HG02610 (cell line): ENCODE data around the gene ARL6IP4.
"Not testable (repeated sequence)": the region's sequence is repeated elsewhere in the genome, so short reads cannot be mapped to it uniquely, and the experiment has no call there.

Experiments
- ATAC-seq: cut with Tn5 transposase; IDR thresholded peaks from one replicate; pipeline ENCODE4 v1.9.1; 2021; ENCODE audit warnings: mild to moderate bottlenecking, moderate library complexity; ENCODE audit not compliant: unreplicated experiment

The ARL6IP4 gene

DNA sequence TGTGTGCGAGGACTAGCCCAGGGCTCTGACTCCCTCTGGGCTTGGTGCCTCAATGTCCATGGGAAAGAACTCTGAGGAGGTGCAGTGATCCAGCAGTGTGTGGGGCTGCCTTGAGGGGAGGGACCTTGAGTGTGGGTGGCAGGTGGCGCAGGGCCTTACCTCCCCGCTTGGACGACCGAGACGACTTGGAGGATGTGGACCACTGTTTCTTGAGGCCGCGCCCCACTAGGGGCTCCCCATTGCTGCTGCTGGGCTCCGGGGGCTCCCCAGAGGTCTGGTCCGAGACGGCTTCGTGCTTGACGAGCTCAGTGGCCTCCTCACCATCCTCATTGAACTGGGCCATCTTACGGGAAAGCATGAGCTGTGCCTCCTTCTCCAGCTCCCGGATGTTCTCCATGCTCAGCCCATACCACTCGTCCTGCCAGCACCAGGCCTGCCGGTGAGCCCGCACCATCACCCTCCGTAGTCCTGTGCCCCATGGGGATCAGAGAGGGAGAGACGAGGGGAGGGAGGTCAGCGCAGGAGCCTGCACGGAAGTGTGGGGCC is 24.7 kb downstream of the ARL6IP4 start:
- ATAC-seq: no peak

DNA sequence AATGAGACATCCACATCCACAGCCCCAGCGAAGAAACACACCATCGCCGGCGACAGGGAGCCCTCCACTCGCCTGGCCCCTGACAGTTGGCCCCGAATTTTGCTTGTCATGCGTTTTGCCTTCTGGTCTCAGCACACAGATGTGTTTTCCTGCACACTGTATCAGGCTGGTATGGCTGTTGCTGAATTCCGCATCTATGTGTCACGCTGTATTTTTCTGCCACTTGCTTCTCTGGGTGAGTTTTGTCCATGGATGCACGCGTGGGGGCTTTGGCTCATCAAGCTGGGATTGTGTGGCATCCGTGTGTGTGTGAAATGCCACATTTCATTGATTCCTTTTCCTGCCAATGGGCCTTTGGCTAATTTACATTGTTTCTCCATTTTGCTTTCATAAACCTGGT is 26.5 kb downstream of the ARL6IP4 start:
- ATAC-seq: no peak

DNA sequence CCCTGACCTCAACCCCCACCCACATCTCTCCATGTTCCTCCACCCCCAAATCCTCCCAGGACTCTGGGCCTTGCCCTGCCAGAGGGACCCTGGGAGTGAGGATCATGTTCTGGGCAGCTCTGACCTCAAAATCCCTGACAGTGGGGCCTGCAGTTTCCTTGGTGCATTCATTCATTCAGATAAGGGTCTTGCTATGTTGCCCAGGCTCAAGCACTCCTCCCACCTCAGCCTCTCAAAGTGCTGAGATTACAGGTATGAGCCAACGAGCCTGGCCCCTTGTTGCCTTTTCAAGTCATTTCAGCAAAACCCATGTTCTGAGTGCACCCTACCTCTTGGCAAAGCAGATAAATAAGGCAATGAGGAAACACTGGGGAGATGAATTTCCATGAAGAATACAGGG is 29.6 kb downstream of the ARL6IP4 start:
- no peak for ATAC-seq

DNA sequence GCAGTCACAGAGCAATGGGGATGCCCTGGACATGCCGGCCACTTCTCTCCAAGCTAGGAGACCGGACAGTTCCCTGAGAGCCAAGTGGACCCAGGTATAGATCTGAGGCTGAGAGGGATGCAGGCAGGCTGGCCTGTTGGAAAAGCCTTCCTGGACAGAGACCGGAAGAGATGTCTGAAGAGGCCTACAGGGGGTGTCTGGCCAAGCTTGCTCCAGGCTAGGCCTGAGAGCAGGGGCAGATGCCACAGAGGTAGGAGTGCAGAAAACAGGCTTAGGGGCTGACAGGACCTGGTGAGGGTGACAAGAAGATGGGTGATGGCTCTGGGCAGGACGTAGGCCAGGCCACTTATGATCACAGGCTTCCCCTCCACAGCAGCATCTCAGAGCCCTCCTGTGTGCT is 30.2 kb downstream of the ARL6IP4 start:
- no peak for ATAC-seq

DNA sequence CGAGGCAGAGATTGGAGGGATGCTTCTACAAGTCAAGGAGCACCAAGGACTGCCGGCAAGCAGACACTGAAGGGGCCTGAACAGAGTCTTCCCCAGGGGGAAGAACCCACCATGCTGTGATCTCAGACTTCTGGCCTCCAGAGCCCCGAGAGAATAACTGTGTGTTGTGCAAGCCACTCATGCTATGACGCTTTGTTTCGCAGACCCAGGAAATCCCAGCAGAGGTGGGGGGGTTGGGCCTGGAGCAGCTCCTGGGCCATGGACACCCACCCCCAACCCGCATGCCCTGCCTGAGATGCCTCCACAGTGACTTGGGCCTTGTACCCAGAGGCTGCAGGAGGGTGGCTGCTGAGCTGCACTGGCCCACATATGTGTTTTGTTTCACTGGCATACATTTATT is 31.2 kb downstream of the ARL6IP4 start:
- no peak for ATAC-seq

DNA sequence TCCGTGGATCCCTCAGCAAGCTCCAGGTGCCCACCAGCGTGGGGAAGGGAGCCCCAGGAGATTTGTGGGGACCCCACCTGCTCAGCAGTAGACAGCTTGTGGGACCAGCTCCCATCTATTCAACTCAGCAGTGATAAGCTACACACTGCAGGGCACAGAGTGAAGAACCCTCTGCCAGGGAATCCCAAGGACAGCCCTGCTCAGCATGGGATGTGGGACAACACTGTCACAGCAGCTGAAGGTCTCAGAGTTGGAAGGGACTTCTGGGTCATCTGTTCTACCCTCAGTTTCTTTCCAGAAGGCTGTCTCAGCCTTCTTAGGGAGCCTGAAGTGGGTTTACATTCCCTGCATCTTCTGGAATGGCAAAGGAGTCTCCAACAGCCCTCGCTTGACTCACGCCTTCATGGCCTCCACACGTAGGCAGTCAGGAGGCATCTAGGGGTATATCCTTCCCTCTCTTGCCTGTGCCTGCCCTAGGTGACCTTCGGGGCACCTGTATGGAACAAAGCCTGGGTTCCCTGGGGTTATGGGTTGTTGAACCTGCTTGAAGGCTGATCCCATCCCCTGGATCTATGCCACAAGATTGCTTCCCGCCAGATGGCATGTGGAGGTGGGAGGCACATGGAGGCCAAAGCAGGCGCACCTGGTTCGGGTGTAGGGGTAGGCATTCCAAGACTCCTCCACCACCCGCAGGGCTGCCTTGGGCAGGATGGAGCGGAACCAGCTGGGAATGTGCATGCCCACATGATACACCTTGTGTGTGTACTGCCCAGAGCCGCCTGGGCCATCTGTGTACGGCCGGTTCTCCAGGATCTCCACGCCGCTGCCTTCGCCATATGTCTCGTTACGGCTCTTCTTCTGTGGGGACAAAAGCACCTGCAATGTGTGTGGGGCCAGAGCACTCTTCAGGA is 33.0 kb downstream of the ARL6IP4 start:
- no peak for ATAC-seq

DNA sequence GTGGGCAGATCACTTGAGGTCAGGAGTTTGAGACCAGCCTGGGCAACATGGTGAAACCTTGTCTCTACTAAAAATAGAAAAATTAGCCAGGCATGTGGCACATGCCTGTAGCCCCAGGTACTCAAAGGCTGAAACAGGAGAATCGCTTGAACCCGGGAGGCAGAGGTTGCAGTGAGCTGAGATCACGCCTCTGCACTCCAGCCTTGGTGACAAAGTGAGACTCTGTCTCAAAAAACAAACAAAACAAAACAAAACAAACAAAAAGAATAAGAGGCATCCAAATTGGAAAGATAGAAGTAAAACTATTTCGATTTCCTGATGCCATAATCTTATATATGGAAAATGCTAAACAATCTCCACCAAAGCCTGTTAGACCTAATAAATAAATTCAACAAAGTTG is 34.0 kb downstream of the ARL6IP4 start:
- ATAC-seq: not testable (repeated sequence)

DNA sequence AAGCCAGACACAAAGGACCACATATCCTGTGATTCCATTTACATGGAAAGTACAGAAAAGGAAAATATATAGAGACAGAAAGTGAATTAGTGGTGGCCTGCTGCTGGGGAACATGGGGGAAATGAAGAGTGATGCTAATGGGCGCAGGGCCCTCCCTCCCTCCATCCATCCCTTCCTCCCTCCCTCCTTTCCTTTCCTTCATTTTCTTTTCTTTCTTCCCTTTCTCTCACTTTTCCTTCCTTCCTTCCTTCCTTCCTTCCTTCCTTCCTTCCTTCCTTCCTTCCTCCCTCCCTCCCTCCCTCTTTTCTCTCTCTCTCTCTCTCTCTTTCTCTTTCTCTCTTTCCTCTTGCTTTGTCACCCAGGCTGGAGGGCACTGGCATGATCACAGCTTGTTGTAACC is 37.3 kb downstream of the ARL6IP4 start:
- ATAC-seq: no peak

DNA sequence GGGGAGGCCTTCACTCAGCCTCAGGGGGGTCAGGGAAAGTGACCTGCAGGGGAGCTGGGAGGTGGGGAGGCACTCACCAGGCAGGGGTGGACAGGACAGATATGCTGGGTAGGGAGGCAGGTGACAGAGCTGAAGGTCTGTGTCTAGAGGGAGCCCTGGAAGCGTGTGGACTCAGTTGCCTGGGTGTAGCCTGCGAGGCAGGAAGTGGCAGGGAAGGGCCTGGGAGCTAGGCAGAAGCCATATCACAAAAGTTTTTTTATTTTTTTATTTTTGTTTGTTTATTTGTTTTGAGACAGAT is 39.3 kb downstream of the ARL6IP4 start:
- ATAC-seq: no peak

DNA sequence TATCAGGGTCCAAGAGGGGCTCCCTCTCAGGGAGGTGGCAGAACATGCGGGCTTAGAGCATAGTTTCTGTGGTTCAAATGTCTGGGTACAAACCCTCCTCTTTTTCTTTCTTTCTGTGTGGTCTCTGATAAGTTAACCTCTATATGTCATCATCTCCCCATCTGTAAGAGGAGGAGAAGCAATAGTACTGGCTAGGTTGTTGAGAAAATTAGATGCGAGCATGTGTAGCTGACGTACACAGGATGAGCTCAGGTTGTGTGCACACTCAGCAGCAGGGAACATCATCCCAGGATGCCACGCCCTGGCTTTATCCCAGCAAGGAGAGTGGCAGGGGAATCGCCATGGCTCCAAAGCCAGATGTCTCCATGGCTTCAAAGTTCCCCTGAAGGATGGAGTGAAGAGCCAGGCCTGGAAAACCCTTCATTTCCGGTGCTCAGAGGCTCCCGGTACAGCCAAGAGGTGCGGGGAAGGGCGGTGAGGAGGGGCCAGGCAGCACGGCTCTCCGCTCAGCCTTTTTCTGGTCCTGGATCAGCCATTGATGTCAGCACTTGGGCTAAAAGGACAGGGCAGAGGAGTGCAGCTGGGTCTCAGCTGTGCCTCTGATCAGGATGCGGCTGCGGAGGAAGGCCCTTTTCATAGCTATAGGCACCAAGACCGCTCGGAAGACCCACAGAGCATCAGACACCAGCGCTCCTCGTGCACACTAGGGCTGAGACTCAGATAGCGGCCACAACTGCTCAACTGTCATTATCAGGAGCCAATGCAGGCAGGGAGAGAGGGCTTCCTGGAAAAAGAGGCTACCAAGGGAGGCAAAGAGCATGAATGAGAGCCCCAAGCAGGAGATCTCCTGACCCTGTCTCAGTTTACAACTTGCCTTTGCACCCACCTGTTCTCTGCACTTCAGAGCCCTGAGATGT is 41.5 kb downstream of the ARL6IP4 start:
- no peak for ATAC-seq

DNA sequence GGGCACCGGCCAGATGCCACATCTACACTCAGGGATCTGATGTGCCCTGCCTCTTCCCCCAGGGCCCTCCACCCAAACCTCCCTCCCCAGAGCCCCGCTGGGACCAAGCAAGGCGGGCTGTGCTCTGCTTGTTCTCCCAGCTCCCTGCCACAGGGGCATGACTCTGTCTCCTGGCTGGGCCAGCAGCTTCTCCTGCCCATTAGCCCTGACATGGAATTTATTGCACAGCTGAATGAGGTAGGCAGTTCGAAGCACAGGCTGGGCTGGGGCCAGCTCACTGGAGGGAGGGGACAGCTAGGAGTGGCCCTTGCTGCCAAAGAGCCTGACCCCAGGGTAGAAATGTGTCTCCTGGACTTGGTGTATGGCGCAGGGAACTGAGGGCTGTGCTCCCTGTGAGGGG is 42.4 kb downstream of the ARL6IP4 start:
- no peak for ATAC-seq

DNA sequence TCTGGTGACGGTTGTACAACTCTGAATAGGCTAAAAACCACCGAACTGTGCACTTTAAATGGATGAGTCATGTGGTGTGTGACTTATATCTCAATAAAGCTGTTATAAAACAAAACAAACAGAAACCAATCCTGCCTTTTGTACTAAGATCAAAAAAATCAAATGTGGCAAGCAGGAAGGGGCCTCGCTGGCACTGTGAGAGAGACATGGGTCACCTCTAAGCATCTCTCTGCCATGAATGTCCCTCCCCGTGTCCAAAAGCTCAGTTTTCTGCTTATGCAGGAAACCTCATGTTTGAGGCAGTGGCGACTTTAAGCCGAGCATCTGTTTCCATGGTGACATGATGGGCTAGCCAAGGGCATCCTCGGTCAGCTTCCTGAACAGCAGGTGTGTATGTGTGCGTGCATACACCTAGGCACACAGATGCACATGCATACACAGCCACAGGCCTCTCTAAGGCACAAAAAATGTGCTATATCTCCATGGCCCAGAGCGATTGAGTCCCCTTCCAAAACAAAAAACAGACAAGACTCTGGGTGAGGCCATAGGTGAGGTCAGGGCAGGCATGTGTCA is 44.4 kb downstream of the ARL6IP4 start:
- no peak for ATAC-seq

DNA sequence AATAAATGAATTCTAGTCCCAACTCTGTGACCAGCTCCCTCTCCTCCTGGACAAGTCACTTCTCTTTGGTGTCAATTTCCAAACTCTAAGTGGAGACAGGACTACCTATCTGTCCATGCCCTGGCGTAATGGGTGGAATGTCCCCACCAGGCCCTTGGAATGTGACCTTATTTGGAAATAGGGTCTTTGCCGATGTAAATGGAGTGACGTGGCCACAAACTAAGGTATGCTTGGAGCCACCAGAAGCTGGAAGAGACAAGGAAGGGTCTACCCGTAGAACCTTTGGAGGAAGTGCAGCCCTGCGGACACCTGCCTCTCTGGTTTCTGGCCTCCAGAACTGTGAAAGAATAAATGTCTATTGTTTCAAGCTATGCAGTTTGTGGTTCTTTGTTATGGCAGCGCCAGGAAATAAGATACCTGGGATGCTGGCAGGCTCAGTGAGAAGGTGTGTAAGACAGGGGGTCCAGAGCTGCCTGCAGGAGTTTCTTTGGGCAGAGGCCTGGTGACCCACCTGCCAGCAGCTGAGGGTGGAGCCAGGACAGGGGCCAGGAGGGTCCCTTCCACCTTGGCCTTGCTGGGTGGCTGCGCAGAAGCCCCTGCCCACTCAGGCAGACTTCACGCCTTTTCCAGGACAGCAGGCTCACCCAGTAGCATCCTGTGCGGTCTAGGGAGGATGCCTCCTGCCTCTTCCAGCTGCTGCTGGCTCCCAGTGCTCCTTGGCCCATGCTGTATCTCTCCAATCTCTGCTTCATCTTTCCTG is 45.8 kb downstream of the ARL6IP4 start:
- no peak for ATAC-seq

DNA sequence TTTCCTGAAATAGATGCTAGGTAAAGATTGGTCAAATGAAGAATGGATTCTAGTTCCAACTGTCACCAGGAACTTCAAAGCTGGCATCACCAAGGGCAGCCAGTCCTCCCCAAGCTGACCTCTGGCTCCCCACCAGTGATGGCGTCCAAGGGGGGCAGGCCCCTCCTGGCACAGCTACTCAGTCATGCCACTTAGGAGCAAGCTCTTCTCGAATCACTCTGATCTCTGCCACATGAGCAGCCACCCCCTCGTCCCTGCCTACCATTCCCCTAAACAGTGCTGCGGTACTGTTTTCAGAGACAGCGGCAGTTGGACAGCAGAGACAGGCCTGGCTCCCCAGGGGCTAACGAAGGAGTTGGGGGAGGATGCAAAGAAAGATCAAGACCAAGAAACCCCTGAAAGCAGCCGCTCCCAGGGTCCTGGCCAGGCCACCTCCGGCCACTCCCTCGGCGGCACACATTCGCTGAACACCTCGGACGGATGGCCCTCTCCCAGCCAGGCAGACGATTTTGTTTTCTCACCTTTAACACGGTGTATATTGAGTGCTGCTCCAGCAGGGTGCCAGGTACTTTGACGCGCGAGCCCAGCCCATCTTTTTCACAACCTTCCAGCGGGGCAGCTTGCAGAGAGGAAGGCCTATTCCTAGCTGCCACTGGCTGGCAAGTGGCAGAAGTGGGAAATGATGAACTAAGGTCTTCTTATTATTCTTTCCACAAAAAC is 47.4 kb downstream of the ARL6IP4 start:
- ATAC-seq: no peak

DNA sequence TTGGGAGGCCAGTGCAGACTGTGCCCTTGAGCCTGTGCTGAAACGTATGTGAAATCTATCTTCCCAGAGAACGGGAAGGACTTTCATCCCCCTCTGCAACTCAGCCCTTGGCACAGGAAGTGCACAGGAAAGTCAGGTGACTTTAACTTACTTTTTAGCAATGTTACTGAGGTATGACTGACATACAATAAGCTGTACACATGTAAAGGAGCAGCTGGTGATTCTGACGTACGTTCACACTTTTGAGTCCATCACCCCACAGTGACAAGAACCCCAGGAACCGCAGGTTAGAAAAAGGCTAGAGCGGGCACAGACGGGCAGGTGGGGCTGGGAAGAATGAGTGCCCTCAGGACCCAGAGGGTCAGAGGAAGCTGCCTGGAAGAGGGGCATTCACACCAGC is 48.0 kb downstream of the ARL6IP4 start:
- no peak for ATAC-seq

DNA sequence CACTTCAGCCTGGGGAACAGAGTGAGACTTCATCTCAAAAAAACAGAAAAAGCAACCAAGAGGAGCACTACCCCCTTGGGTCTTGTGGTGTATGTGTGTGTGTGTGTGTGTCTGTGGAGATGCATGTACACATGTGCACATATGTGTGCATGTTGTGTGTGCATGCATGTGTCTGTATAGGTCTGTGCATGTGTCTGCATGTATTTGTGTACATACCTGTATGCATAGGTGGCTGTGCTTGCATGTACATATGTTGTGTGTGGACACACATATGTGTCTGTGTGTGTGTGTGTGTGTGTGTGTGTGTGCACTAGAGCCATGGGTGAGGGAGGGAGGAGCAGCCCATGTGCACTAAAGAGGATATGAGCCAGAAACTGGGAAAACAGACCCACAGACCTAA is 49.1 kb downstream of the ARL6IP4 start:
- ATAC-seq: no peak

DNA sequence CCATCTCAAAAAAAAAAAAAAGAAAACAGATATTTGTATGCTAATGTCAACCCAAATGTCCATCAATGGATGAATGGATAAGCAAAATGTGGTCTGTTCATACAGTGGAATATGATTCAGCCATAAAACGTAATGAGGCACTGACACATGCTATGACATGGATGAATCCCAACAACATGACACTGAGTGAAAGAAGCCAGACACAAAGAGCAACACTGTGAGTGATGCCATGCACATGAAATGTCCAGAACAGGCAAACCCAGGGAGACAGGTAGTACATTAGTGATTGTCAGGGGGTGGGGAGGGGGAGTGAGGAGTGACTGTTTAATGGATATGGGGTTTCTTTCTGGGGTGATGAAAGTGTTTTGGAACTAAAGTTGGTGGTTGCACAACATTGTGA is 50.2 kb downstream of the ARL6IP4 start:
- ATAC-seq: no peak

DNA sequence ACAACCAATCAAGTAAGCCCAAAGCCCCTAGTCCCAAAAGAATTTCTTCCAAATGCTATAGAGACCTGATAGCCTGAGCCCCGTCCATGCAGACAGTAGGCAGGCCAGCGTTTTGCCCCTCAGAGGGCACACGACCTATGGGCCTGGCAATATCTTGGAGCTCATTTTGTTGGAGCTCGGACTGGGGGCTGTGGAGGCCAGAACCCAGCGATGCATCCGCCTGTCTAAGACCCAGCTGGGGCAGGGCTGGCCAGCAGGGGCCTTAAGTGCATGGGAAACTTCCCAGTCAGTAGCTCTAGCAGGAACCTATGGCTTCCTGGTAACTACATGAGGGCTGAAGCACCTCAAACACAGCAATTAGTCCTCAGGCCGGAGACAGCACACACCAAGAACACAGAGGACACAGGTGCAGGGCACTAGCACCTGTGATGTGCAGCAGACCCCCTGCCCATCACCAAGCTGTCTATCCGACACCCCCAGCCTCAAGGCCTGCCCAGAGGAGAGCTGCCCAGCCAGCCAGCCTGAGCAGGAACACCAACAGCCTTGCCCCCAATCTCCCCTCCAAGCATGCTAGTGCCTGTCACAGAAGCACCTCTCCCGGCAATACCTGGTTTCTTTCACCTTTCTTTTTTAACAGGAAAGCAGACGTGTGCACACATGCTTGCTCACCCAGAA is 50.8 kb downstream of the ARL6IP4 start:
- no peak for ATAC-seq
